Sigmoid colon (tissue), 4 donors: ENCODE data around the gene MTURN.

Source experiments
- EP300 ChIP-seq, 4 donors: sonication (generic); formaldehyde crosslinking; IDR thresholded peaks; one replicate each; pipeline ENCODE4 v1.6.1; 2017; ENCODE audit warnings: antibody characterized with exemption in 4 of 4
- POLR2A ChIP-seq, 2 donors: fragments of 450-650 bp; IDR thresholded peaks; one replicate each; pipeline ENCODE4 v1.6.1; 2016; ENCODE audit warnings: antibody characterized with exemption in 2 of 2, mild to moderate bottlenecking in 2 of 2, moderate library complexity in 2 of 2
- POLR2AphosphoS5 ChIP-seq, 4 donors: sonication (generic); formaldehyde crosslinking; IDR thresholded peaks; one replicate each; pipeline ENCODE4 v1.6.1; 2017; ENCODE audit warnings: antibody characterized with exemption in 4 of 4
- TF ChIP-seq, protein P1 (sequence below), 4 experiments: fragments of 450-650 bp in 3 of 4; fragments of 200-600 bp in 1 of 4; IDR thresholded peaks; one replicate each; pipeline ENCODE4 v1.5.1; 2016 to 2019; ENCODE audit warnings: antibody characterized with exemption in 4 of 4, mild to moderate bottlenecking in 3 of 4, moderate library complexity in 2 of 4

DNA sequence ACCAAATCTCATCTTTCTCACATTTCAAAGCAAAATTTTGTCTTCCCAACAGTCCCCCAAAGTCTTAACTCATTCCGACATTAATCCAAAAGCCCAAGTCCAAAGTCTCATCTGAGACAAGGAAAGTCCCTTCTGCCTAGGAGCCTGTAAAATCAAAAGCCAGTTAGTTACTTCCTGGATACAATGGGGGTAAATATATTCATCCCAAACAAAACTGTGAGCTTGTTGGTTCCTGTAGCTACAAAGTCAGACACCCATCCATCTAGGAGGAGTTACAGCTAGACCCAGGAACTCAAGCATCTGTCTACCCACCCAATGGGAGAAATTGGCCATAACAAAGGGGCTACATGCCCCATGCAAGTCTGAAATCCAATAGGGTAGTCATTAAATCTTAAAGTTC is 51.9 kb downstream of the MTURN start:
- TF ChIP-seq POLR2AphosphoS5 (IDR thresholded peaks at IDR 0.05) (no peak), POLR2A (IDR thresholded peaks at IDR 0.05) (no peak), EP300 (IDR thresholded peaks at IDR 0.05) (no peak)
- TF ChIP-seq, protein P1, sequence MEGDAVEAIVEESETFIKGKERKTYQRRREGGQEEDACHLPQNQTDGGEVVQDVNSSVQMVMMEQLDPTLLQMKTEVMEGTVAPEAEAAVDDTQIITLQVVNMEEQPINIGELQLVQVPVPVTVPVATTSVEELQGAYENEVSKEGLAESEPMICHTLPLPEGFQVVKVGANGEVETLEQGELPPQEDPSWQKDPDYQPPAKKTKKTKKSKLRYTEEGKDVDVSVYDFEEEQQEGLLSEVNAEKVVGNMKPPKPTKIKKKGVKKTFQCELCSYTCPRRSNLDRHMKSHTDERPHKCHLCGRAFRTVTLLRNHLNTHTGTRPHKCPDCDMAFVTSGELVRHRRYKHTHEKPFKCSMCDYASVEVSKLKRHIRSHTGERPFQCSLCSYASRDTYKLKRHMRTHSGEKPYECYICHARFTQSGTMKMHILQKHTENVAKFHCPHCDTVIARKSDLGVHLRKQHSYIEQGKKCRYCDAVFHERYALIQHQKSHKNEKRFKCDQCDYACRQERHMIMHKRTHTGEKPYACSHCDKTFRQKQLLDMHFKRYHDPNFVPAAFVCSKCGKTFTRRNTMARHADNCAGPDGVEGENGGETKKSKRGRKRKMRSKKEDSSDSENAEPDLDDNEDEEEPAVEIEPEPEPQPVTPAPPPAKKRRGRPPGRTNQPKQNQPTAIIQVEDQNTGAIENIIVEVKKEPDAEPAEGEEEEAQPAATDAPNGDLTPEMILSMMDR (IDR thresholded peaks at IDR 0.05), result no peak
